Measurements from ENCODE around the gene AK4.

The AK4 gene

DNA sequence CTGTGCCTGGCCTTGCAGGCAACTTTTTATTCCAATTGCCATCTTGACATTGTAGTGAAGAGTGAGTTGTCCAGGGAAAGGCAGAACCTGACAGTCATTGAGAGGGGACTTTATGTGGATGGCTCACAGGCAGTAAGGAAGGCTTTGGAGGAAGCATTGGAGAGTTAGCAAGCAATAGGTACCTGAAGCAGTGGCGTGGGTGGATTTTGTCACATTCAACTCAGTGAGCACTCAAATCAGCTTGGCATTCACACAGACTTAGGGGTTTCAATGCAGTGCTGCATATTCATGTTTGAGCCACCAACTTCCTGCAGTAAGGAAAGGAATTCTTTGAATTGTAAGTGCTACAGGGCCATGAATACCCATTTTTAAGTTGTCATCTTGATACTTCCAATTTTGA is 69.0 kb downstream of the AK4 start:
- Mint-ChIP-seq H3K4me3 (no peak overlapping the region), H3K9me3 (no peaks in the 10 kb centered on the region), H3K36me3 (ENCODE audit: low read depth) (peaks cover 12% of the 10 kb centered on the region), H3K27me3 (ENCODE audit: low read depth) (no peaks in the 10 kb centered on the region), H3K4me1 (no peaks in the 10 kb centered on the region), H3K27ac (no peak overlapping the region)
- TF ChIP-seq, protein P1, sequence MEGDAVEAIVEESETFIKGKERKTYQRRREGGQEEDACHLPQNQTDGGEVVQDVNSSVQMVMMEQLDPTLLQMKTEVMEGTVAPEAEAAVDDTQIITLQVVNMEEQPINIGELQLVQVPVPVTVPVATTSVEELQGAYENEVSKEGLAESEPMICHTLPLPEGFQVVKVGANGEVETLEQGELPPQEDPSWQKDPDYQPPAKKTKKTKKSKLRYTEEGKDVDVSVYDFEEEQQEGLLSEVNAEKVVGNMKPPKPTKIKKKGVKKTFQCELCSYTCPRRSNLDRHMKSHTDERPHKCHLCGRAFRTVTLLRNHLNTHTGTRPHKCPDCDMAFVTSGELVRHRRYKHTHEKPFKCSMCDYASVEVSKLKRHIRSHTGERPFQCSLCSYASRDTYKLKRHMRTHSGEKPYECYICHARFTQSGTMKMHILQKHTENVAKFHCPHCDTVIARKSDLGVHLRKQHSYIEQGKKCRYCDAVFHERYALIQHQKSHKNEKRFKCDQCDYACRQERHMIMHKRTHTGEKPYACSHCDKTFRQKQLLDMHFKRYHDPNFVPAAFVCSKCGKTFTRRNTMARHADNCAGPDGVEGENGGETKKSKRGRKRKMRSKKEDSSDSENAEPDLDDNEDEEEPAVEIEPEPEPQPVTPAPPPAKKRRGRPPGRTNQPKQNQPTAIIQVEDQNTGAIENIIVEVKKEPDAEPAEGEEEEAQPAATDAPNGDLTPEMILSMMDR (IDR thresholded peaks at IDR 0.05; ENCODE audit: unreplicated experiment in 3 of 3), result no peak

DNA sequence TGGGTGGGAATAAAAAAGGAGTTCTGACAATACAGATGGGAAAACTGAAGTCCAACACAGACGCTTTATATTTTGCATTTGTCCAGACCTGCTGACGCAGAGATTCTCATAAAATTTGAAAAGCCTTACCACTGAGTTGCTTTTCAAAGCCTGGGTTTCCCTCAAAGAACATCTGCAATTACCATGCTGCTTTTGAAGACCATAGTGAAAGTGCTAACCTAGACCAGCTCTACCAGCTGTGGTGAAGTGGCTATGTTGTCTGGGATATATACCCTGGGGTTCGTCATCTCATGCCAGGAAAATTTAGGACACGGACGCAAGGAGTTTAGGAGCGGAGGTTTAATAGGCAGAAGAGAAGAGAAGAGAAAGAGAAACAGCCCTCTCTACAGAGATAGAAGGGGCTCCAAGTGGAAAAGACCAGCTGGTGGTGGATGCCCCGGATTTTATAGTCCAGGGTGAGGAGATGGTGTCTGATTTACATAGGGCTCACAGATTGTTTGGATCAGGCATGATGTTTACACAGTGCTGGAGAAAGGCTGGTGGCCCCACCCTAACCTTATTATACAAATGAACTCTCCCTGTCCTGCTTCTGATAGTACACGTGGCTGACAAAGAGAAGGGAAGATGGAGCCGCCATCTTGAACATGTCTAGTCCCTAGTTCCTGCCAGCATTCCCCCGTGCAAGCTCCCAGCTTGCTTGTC is 73.8 kb downstream of the AK4 start:
- no peak overlapping the region for H3K4me3 Mint-ChIP-seq
- H3K27ac Mint-ChIP-seq, result no peak overlapping the region
- no peaks in the 10 kb centered on the region for H3K27me3 Mint-ChIP-seq (ENCODE audit: low read depth)
- TF ChIP-seq, protein P1 (IDR thresholded peaks at IDR 0.05; ENCODE audit: unreplicated experiment in 3 of 3), result no peak
- no peaks in the 10 kb centered on the region for H3K9me3 Mint-ChIP-seq
- peaks cover 12% of the 10 kb centered on the region for H3K36me3 Mint-ChIP-seq (ENCODE audit: low read depth)
- H3K4me1 Mint-ChIP-seq, result no peaks in the 10 kb centered on the region

DNA sequence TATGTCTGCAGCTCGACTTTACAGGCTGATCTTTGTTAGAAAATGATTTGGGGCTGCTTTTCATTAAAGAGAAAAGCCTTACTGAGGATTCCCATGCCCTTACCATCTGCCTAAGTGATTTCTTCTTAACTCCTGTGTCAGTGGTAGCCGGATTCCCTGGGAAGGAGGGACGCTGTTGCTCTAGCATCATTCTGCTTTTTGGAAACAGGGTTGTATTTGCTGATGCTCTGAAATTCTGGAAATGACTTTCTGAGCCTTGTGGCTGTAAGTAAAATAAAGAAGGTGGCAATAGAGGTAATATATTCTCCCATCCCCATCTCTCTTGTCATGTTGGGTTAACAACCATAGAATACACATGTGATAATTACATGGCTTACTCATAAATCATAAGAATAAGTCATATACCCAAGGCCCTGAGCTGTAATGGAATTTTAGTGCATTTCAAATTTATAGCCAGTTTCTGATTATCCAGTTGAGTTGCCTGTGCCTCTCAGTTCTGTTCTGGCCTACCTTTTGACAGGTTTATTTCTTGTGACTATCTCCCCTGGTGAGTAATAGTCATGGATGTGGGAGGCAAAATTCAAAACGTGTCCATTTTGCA is 74.4 kb downstream of the AK4 start:
- Mint-ChIP-seq H3K4me3 (no peak overlapping the region), H3K36me3 (ENCODE audit: low read depth) (peaks cover 12% of the 10 kb centered on the region), H3K27ac (no peak overlapping the region), H3K27me3 (ENCODE audit: low read depth) (no peaks in the 10 kb centered on the region), H3K9me3 (no peaks in the 10 kb centered on the region), H3K4me1 (no peaks in the 10 kb centered on the region)
- TF ChIP-seq, protein P1 (IDR thresholded peaks at IDR 0.05; ENCODE audit: unreplicated experiment in 3 of 3), result no peak

DNA sequence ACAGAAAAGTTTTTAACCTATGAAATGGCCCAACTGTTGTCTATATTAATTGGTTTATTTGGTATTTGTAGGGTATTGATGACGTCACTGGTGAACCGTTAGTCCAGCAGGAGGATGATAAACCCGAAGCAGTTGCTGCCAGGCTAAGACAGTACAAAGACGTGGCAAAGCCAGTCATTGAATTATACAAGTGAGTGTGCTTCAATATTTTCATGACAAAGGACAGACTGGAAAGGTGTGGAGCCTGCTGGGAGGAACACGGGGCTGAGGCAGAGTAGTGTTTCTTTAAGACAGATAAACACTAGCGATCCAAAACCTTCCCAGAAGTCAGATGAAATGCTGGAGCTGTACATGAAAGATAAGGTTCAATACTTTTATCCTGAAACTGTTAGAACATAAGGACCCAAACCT is 76.7 kb downstream of the AK4 start:
- TF ChIP-seq, protein P1 (IDR thresholded peaks at IDR 0.05; ENCODE audit: unreplicated experiment in 3 of 3), result no peak
- no peak overlapping the region for H3K4me3 Mint-ChIP-seq
- H3K27ac Mint-ChIP-seq, result no peak overlapping the region
- H3K4me1 Mint-ChIP-seq, result no peaks in the 10 kb centered on the region
- H3K36me3 Mint-ChIP-seq (ENCODE audit: low read depth), result peaks cover 7% of the 10 kb centered on the region
- H3K9me3 Mint-ChIP-seq, result no peaks in the 10 kb centered on the region
- H3K27me3 Mint-ChIP-seq (ENCODE audit: low read depth), result no peaks in the 10 kb centered on the region

DNA sequence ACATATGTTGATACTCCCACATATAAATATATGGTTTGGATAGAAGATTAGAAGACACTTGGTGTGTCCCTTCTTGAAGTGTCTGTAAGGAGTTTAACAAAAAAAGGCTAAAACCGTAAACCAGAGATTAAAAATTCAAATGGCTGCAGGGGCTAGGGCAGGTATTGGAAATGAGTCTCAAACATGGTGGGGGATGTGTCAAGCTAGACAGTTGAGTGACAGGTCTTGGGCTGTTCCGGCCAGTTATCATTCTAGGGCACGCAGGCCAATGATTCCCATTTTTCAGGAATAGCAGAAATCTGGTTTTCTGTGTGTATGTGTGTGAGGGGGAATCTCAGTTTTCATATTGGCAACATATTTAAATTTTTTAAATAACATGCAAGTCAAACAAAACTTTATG is 77.2 kb downstream of the AK4 start:
- Mint-ChIP-seq H3K27ac (no peak overlapping the region), H3K9me3 (no peaks in the 10 kb centered on the region), H3K27me3 (ENCODE audit: low read depth) (no peaks in the 10 kb centered on the region), H3K36me3 (ENCODE audit: low read depth) (peaks cover 4% of the 10 kb centered on the region), H3K4me3 (no peak overlapping the region), H3K4me1 (no peaks in the 10 kb centered on the region)
- TF ChIP-seq, protein P1 (IDR thresholded peaks at IDR 0.05; ENCODE audit: unreplicated experiment in 3 of 3), result no peak

DNA sequence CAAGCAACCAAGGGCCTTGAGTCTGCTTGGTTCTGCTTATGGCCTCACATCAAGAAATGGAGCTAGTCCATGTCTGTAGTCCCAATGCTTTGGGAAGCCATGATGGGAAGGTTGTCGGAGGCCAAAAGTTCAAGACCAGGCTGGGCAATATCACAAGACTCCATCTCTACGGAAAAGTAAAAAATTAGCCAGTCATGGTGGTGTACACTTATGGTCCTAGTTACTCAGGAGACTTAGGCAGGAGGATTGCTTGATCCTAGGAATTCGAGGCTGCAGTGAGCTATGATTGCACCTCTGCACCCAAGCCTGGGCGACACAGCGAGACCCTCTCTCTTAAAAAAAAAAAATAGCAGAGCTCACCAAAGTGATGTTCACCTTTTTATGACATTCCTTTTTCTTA is 81.2 kb downstream of the AK4 start:
- TF ChIP-seq, protein P1 (IDR thresholded peaks at IDR 0.05; ENCODE audit: unreplicated experiment in 3 of 3), result no peak
- no peaks in the 10 kb centered on the region for H3K27me3 Mint-ChIP-seq (ENCODE audit: low read depth)
- no peaks in the 10 kb centered on the region for H3K36me3 Mint-ChIP-seq (ENCODE audit: low read depth)
- H3K4me1 Mint-ChIP-seq, result no peaks in the 10 kb centered on the region
- no peak overlapping the region for H3K4me3 Mint-ChIP-seq
- no peaks in the 10 kb centered on the region for H3K9me3 Mint-ChIP-seq
- H3K27ac Mint-ChIP-seq, result no peak overlapping the region
